Lung (tissue), 12 donors: Measurements from ENCODE around the gene TSPAN19. TPM values are rescaled to one million over a fixed set of nuclear protein-coding genes. Genes with fewer than 3 reads are reported as not detected.

Experiments
- ATAC-seq: fragments of 200-7000 bp; cut with Tn5 transposase; one replicate; pipeline ENCODE4 v1.9.1; 2020; ENCODE audit warnings: moderate number of reproducible peaks; ENCODE audit not compliant: insufficient read depth, low FRiP score
- DNase-seq, 3 donors: peaks; one replicate each; pipeline ENCODE4 v3.0.0-alpha.2; 2013 to 2017
- H3K27ac ChIP-seq, 2 donors: one replicate each; pipeline ENCODE4 v1.5.1; 2013; ENCODE audit warnings: mild to moderate bottlenecking in 2 of 2, moderate library complexity in 2 of 2, control low read depth in 1 of 2, inconsistent platforms in 1 of 2, low read depth in 1 of 2, low read length in 1 of 2
- H3K27me3 ChIP-seq, 3 donors: one replicate each; pipeline ENCODE4 v1.5.1; 2013; ENCODE audit warnings: low read length in 2 of 3; ENCODE audit not compliant: control insufficient read depth in 3 of 3, insufficient read depth in 3 of 3
- H3K36me3 ChIP-seq, 4 donors: one replicate each; pipeline ENCODE4 v1.5.1; 2013; ENCODE audit warnings: low read length in 4 of 4, mild to moderate bottlenecking in 1 of 4, moderate library complexity in 1 of 4; ENCODE audit not compliant: control insufficient read depth in 4 of 4, insufficient read depth in 4 of 4
- H3K4me1 ChIP-seq, 5 donors: one replicate each; pipeline ENCODE4 v1.5.1; 2013; ENCODE audit warnings: low read length in 5 of 5, mild to moderate bottlenecking in 2 of 5, moderate library complexity in 1 of 5; ENCODE audit not compliant: control insufficient read depth in 5 of 5, insufficient read depth in 5 of 5
- H3K4me3 ChIP-seq: one replicate; pipeline ENCODE4 v1.5.1; 2013; ENCODE audit warnings: mild to moderate bottlenecking, control low read depth, moderate library complexity
- H3K9ac ChIP-seq, 2 donors: one replicate each; pipeline ENCODE4 v1.5.1; 2013; ENCODE audit warnings: low read length in 2 of 2, control low read depth in 1 of 2; ENCODE audit not compliant: insufficient read depth in 1 of 2
- H3K9me3 ChIP-seq, 4 donors: one replicate each; pipeline ENCODE4 v1.5.1; 2013; ENCODE audit warnings: low read length in 3 of 4, mild to moderate bottlenecking in 1 of 4, moderate library complexity in 1 of 4; ENCODE audit not compliant: control insufficient read depth in 4 of 4, insufficient read depth in 3 of 4
- WGBS, 2 donors: extraction: QIAGEN DNeasy Blood & Tissue Kit; methylation state at CpG; one replicate each; pipeline ENCODE4 v1.1.7; 2013; 5-methylcytosine and 5-hydroxymethylcytosine counted together
- polyA plus RNA-seq, 2 donors: library from polyadenylated mRNA; stranded (reverse); fragments of 200-250 nt; gene quantifications; one replicate each; pipeline ENCODE4 v1.2.1, GENCODE V29; 2013
- total RNA-seq, 2 donors: library from RNA; depleted of rRNA in 1 of 2; stranded (reverse); fragments of >200 nt in 1 of 2; gene quantifications; one replicate each; pipeline ENCODE4 v1.2.1, GENCODE V29; 2014 to 2021
- TF ChIP-seq, protein P1 (sequence below): IDR thresholded peaks from 2 replicates; pipeline ENCODE4 v1.5.1; 2012; ENCODE audit warnings: mild to moderate bottlenecking; ENCODE audit errors: control extremely low read depth, extremely low read depth
- donor health status: control.
- donor health status: control.
- donor health status: Bipolar disorder and iron deficiency.
- donor health status: healthy.
- donor health status: DM: yes; HTN: yes; CAD: no.

The TSPAN19 gene
- total and polyA plus RNA-seq, 4 donors, result 10.5 to 21.5 (median 15.4) TPM

- no peaks in the 10 kb centered on the region for H3K36me3 ChIP-seq
- no peak for ATAC-seq
- no peak overlapping the region for H3K9ac ChIP-seq
Measured at GRCh38 chr12:85058339-85058738, 22.3 kb upstream of the TSPAN19 start.

DNA sequence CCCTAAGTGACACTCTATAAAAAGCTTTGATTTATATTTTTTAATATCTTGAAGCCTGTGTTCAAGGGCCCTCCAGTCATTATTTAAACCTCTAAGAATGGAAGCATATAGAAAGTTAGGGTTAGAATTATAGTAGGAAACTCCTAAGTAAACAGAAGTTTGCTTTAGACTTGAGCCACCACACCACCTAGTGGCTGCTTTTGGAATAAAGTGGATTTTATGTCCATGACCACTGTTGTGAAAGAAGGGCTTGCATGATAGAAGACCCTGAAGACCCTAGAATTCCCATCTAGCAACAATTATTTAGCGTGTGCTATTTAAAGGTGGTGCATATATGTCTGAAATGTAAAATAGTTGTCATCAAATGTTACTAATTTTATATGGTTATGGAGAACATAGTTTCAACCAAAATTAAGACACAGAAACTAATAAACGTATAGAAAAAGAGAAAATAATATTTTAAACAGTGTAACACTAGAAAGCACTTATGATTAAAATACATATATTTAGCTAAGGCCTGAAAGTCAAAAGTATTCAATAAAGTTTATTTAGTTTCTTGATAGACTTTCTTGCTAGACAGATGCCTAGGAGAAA lies 21.4 kb upstream of the TSPAN19 start:
- Histone ChIP-seq H3K4me3 (no peak overlapping the region), H3K27ac (no peak overlapping the region), H3K9ac (no peak overlapping the region), H3K9me3 (no peaks in the 10 kb centered on the region), H3K36me3 (no peaks in the 10 kb centered on the region), H3K27me3 (no peaks in the 10 kb centered on the region), H3K4me1 (no peaks in the 10 kb centered on the region)
- ATAC-seq, result peak; percentile 75
- peak; percentile 34 to 71 (median 58) for DNase-seq
- TF ChIP-seq, protein P1, sequence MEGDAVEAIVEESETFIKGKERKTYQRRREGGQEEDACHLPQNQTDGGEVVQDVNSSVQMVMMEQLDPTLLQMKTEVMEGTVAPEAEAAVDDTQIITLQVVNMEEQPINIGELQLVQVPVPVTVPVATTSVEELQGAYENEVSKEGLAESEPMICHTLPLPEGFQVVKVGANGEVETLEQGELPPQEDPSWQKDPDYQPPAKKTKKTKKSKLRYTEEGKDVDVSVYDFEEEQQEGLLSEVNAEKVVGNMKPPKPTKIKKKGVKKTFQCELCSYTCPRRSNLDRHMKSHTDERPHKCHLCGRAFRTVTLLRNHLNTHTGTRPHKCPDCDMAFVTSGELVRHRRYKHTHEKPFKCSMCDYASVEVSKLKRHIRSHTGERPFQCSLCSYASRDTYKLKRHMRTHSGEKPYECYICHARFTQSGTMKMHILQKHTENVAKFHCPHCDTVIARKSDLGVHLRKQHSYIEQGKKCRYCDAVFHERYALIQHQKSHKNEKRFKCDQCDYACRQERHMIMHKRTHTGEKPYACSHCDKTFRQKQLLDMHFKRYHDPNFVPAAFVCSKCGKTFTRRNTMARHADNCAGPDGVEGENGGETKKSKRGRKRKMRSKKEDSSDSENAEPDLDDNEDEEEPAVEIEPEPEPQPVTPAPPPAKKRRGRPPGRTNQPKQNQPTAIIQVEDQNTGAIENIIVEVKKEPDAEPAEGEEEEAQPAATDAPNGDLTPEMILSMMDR, result peak; percentile 23
- WGBS, 2 donors, result 51% methylated on average over 2 of the region's 2 CpGs

More at GRCh38 chr12:85058339-85058738, 22.3 kb upstream of the TSPAN19 start:
- no peak for DNase-seq
- WGBS, 2 donors, result 49 to 52% methylated on average over 3 of the region's 3 CpGs
- no peaks in the 10 kb centered on the region for H3K27me3 ChIP-seq
- no peaks in the 10 kb centered on the region for H3K9me3 ChIP-seq
- TF ChIP-seq, protein P1, result no peak
- H3K4me1 ChIP-seq, result no peaks in the 10 kb centered on the region
- H3K27ac ChIP-seq, result no peak overlapping the region
- H3K4me3 ChIP-seq, result no peak overlapping the region

DNA sequence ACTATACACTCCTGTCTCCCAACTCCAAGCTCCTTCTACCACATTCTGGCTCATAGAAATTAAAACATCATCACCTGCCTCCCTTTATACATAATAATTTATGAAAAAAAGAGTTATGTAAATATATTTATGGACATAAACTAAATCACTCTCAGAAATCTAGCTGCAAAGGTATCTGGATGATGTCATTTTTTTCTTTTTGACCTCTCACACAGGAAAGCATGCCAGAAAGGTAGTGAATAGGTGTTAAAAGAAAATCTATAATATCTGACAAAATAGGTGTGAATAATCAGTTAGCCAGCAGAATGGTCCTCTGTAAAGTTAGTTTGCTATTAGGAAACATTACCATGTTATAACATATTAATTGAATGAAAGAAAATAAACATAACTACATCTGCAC lies 7.8 kb upstream of the TSPAN19 start:
- no peak for DNase-seq
- no peaks in the 10 kb centered on the region for H3K27me3 ChIP-seq
- no peaks in the 10 kb centered on the region for H3K4me1 ChIP-seq
- H3K27ac ChIP-seq, result no peak overlapping the region
- ATAC-seq, result no peak
- H3K9me3 ChIP-seq, result no peaks in the 10 kb centered on the region
- TF ChIP-seq, protein P1, result no peak
- no peak overlapping the region for H3K4me3 ChIP-seq
- H3K36me3 ChIP-seq, result no peaks in the 10 kb centered on the region
- no peak overlapping the region for H3K9ac ChIP-seq

DNA sequence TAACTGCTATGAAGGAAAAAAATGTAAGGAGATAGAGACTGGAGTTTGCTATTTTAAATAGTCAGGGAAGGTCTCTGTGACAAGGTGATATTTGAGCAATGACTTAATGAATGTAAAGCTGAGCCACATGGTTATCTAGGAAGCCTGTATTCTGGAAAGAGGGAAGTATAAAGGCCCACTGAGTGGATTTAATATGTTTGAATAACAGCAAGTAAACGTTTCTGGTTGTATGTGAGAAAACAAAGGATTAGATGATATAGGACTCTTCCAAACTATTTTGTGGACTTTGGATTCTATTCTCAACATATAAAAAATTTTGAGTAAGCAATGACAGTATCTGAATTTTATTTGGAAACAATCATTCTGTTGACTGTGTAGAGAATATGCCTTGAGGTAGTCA lies 5.3 kb upstream of the TSPAN19 start:
- Histone ChIP-seq H3K4me1 (no peaks in the 10 kb centered on the region), H3K9me3 (no peaks in the 10 kb centered on the region), H3K9ac (no peak overlapping the region), H3K27ac (no peak overlapping the region), H3K4me3 (no peak overlapping the region), H3K27me3 (peaks cover 0 to 3% (median 2%) of the 10 kb centered on the region in 3 donors), H3K36me3 (no peaks in the 10 kb centered on the region)
- no peak for ATAC-seq
- WGBS, 2 donors, result 33 to 37% methylated on average over 1 of the region's 1 CpG
- DNase-seq, result no peak
- TF ChIP-seq, protein P1, result no peak
